K562 (cell line): Measurements from ENCODE around the gene SFI1. TPM values are rescaled to one million over a fixed set of nuclear protein-coding genes. Genes with fewer than 3 reads are reported as not detected.

Source experiments
- ATAC-seq: fragments of 200-7000 bp; cut with Tn5 transposase; 3 replicates; pipeline ENCODE4 v1.9.1; 2020; ENCODE audit warnings: moderate library complexity
- BruUV-seq: library from RNA; stranded (reverse); fragments of 400-500 nt; replicated peaks from 2 replicates; lab custom pipeline; 2021; lab: Mats Ljungman, UMichigan
- CTCF ChIA-PET: fragments of 300-600 bp; formaldehyde crosslinking; extraction: SDS; loops from one replicate; lab custom pipeline; 2021; ENCODE audit warnings: low intra/inter-chr PET ratio; lab: Yijun Ruan, JAX
- POLR2A ChIA-PET: fragments of 300-600, 350-650 bp; sonication (Branson Sonifier 250); formaldehyde crosslinking; extraction: SDS; loops from one replicate; lab custom pipeline; 2021; ENCODE audit warnings: antibody characterized with exemption, inconsistent platforms; lab: Yijun Ruan, JAX
- DNase-seq, 4 experiments: peaks; one replicate each; pipeline versions ENCODE4 v3.0.0 to v3.0.0-alpha.2; 2011 to 2018; ENCODE audit warnings: low spot score in 3 of 4, mixed read lengths in 3 of 4; ENCODE audit errors: extremely low read depth in 1 of 4
- FAIRE-seq: peaks from 2 replicates; lab custom pipeline; 2011; peaks lifted over from hg19 to GRCh38; lab: Jason Lieb, UNC
- H2AFZ ChIP-seq: 2 replicates; pipeline ENCODE4 v1.6.0; 2011; ENCODE audit warnings: low read depth, low read length, control low read depth, inconsistent platforms
- H3K27ac ChIP-seq: fragments of 200-600 bp; 3 replicates; pipeline ENCODE4 v1.8.0; 2011; ENCODE audit warnings: low read depth, mild to moderate bottlenecking, control low read depth, inconsistent platforms, low read length, moderate library complexity, mixed read lengths; ENCODE audit errors: extremely low read depth
- H3K27me3 ChIP-seq, 2 experiments: fragments of 300-600 bp in 1 of 2; 2 replicates in 1 of 2; 3 replicates in 1 of 2; pipeline versions ENCODE4 v1.6.0 to v1.8.0; 2011; ENCODE audit warnings: inconsistent platforms in 2 of 2, low read length in 2 of 2, mild to moderate bottlenecking in 1 of 2, mixed read lengths in 1 of 2, moderate library complexity in 1 of 2; ENCODE audit not compliant: control insufficient read depth in 2 of 2, insufficient read depth in 2 of 2
- H3K36me3 ChIP-seq: fragments of 300-600 bp; 3 replicates; pipeline ENCODE4 v1.8.0; 2011; ENCODE audit warnings: mild to moderate bottlenecking, low read length, inconsistent platforms; ENCODE audit not compliant: control insufficient read depth, insufficient read depth
- H3K4me1 ChIP-seq, 2 experiments: fragments of 200-600 bp in 1 of 2; replicated peaks in 1 of 2; 2 replicates in 1 of 2; 3 replicates in 1 of 2; pipeline versions ENCODE4 v1.5.1 to v1.8.0; 2011; ENCODE audit warnings: inconsistent platforms in 2 of 2, low read length in 2 of 2, mild to moderate bottlenecking in 1 of 2, mixed read lengths in 1 of 2, moderate library complexity in 1 of 2; ENCODE audit not compliant: control insufficient read depth in 2 of 2, insufficient read depth in 2 of 2
- H3K4me2 ChIP-seq: 2 replicates; pipeline ENCODE4 v1.6.1; 2011; ENCODE audit warnings: low read length, control low read depth, inconsistent platforms, mixed read lengths; ENCODE audit not compliant: insufficient read depth
- H3K4me3 ChIP-seq: fragments of 200-600 bp; sonication (generic), shearing (Covaris generic); 2 replicates; pipeline ENCODE4 v1.5.1; 2016; ENCODE audit warnings: control low read depth, inconsistent platforms
- H3K79me2 ChIP-seq: fragments of 200-600 bp; 3 replicates; pipeline ENCODE4 v1.8.0; 2011; ENCODE audit warnings: low read length, inconsistent platforms; ENCODE audit not compliant: control insufficient read depth, insufficient read depth
- H3K9ac ChIP-seq, 2 experiments: 2 replicates each; pipeline versions ENCODE4 v1.6.0 to v1.6.1; 2011; ENCODE audit warnings: low read depth in 2 of 2, low read length in 2 of 2, control low read depth in 1 of 2, inconsistent platforms in 1 of 2, mild to moderate bottlenecking in 1 of 2, mixed read lengths in 1 of 2; ENCODE audit not compliant: insufficient read depth in 1 of 2
- H3K9me1 ChIP-seq: one replicate; pipeline ENCODE4 v1.6.0; 2011; ENCODE audit warnings: inconsistent platforms, mild to moderate bottlenecking, low read length, moderate library complexity; ENCODE audit not compliant: control insufficient read depth, insufficient read depth
- H3K9me3 ChIP-seq: replicated peaks from 2 replicates; pipeline ENCODE4 v1.5.1; 2011; ENCODE audit warnings: low read depth, low read length, inconsistent platforms; ENCODE audit not compliant: control insufficient read depth, insufficient read depth
- H4K20me1 ChIP-seq: replicated peaks from 2 replicates; pipeline ENCODE4 v1.6.1; 2011; ENCODE audit warnings: low read length, inconsistent platforms, mixed read lengths; ENCODE audit not compliant: control insufficient read depth, insufficient read depth
- BCOR ChIP-seq: fragments of 450-650 bp; IDR thresholded peaks from 2 replicates; pipeline ENCODE4 v1.6.1; 2016
- CXXC5 ChIP-seq: fragments of 250-450 bp; sonication (Bioruptor Pico); IDR thresholded peaks from 2 replicates; pipeline ENCODE4 v1.8.0; 2022; ENCODE audit warnings: inconsistent platforms, mild to moderate bottlenecking, moderate library complexity
- FUS ChIP-seq: fragments of 200-400 bp; formaldehyde crosslinking; optimal IDR thresholded peaks from 2 replicates; pipeline ENCODE3; 2017; ENCODE audit warnings: low read depth, low read length
- GATAD2B ChIP-seq: fragments of 450-650 bp; IDR thresholded peaks from 2 replicates; pipeline ENCODE4 v1.6.1; 2017; ENCODE audit warnings: mild to moderate bottlenecking, borderline replicate concordance
- HNRNPH1 ChIP-seq: fragments of 200-400 bp; formaldehyde crosslinking; optimal IDR thresholded peaks from 2 replicates; pipeline ENCODE3; 2017; ENCODE audit warnings: low read depth, mild to moderate bottlenecking, low read length, moderate library complexity
- HSF4 ChIP-seq: fragments of 250-450 bp; sonication (Bioruptor Pico); IDR thresholded peaks from 2 replicates; pipeline ENCODE4 v2.1.2; 2022; ENCODE audit warnings: mild to moderate bottlenecking, moderate library complexity, borderline replicate concordance
- MAX ChIP-seq: sonication (generic); formaldehyde crosslinking; IDR thresholded peaks from 2 replicates; pipeline ENCODE4 v1.9.0; 2022; ENCODE audit warnings: mild to moderate bottlenecking, missing genetic modification reagents
- MIER1 ChIP-seq: fragments of 450-650 bp; IDR thresholded peaks from 2 replicates; pipeline ENCODE4 v1.6.1; 2016; ENCODE audit warnings: antibody characterized with exemption, mild to moderate bottlenecking, low read depth
- MLX ChIP-seq, 2 experiments: fragments of 450-650 bp in 1 of 2; sonication (generic) in 1 of 2; formaldehyde crosslinking; conservative IDR thresholded peaks; 2 replicates each; pipeline versions ENCODE4 v1.4.0 to v1.8.1; 2020 to 2022; ENCODE audit warnings: mild to moderate bottlenecking in 1 of 2, missing genetic modification reagents in 1 of 2
- MXD1 ChIP-seq: fragments of 250-450 bp; sonication (Bioruptor Pico); IDR thresholded peaks from 2 replicates; pipeline ENCODE4 v1.8.0; 2021; ENCODE audit warnings: borderline replicate concordance, mild to moderate bottlenecking, moderate library complexity; ENCODE audit not compliant: poor library complexity, severe bottlenecking
- NR2C1 ChIP-seq, 2 experiments: fragments of 450-650 bp; IDR thresholded peaks; 2 replicates each; pipeline ENCODE4 v1.6.1; 2017; ENCODE audit warnings: mild to moderate bottlenecking in 2 of 2, antibody characterized with exemption in 1 of 2, inconsistent platforms in 1 of 2, missing compliant biosample characterization in 1 of 2, missing genetic modification characterization in 1 of 2
- PKNOX1 ChIP-seq: fragments of 450-650 bp; IDR thresholded peaks from 2 replicates; pipeline ENCODE4 v1.6.1; 2016
- POLR2G ChIP-seq: fragments of 200-400 bp; formaldehyde crosslinking; IDR thresholded peaks from 2 replicates; pipeline ENCODE4 v1.6.1; 2017; ENCODE audit warnings: low read depth, mild to moderate bottlenecking, antibody characterized with exemption, low read length, moderate library complexity
- PTRF ChIP-seq: fragments of 450-650 bp; IDR thresholded peaks from 2 replicates; pipeline ENCODE4 v1.6.1; 2016; ENCODE audit warnings: mild to moderate bottlenecking, missing genetic modification characterization, missing compliant biosample characterization
- RBFOX2 ChIP-seq: fragments of 200-400 bp; formaldehyde crosslinking; IDR thresholded peaks from 2 replicates; pipeline ENCODE4 v1.6.1; 2017; ENCODE audit warnings: low read depth, mild to moderate bottlenecking, low read length, moderate library complexity
- RNF2 ChIP-seq: sonication (generic); IDR thresholded peaks from 2 replicates; pipeline ENCODE4 v1.6.1; 2016
- RUNX1 ChIP-seq: sonication (generic); IDR thresholded peaks from 2 replicates; pipeline ENCODE4 v1.6.1; 2016; ENCODE audit warnings: antibody characterized with exemption, low read depth
- SLC30A9 ChIP-seq: fragments of 250-450 bp; sonication (Bioruptor Pico); IDR thresholded peaks from 2 replicates; pipeline ENCODE4 v1.8.0; 2022; ENCODE audit warnings: mild to moderate bottlenecking, moderate library complexity
- TSC22D4 ChIP-seq: fragments of 450-650 bp; IDR thresholded peaks from 2 replicates; pipeline ENCODE4 v1.6.1; 2016; ENCODE audit warnings: missing genetic modification characterization, missing biosample characterization, control low read depth
- ZNF445 ChIP-seq: fragments of 250-450 bp; sonication (Bioruptor Pico); IDR thresholded peaks from 2 replicates; pipeline ENCODE4 v1.4.0; 2020; ENCODE audit warnings: low read depth, mild to moderate bottlenecking, moderate library complexity
- WGBS: fragments of 100-300 bp; shearing (Covaris generic); methylation state at CpG from one replicate; pipeline ENCODE4 v1.1.6; 2016; ENCODE audit warnings: low coverage, mixed read lengths; ENCODE audit not compliant: insufficient coverage; ENCODE audit errors: missing lambda C conversion rate; 5-methylcytosine and 5-hydroxymethylcytosine counted together
- in situ Hi-C: fragments of 300-500 bp; cut with MboI; formaldehyde crosslinking; loops from 4 replicates; pipeline ENCODE4 v1.15.0; 2018; ENCODE audit warnings: inconsistent platforms, mixed read lengths
- intact Hi-C: fragments of 100-400 bp; cut with micrococcal nuclease; formaldehyde crosslinking; loops from 2 replicates; pipeline ENCODE4 v1.14.2; 2022
- polyA plus RNA-seq, 8 experiments: library from polyadenylated mRNA; depleted of rRNA in 4 of 8; stranded (reverse) in 5 of 8; unstranded in 3 of 8; fragments of >200 nt; fragmentation: Nextera tagmentation in 2 of 8; fragmentation: Illumina TruSeq in 1 of 8; extraction: Ambion mirVana in 2 of 8; extraction: Trizol in 1 of 8; gene quantifications; 2 replicates each; pipeline versions ENCODE4 v1.2.1 to v1.2.3, GENCODE V29; 2011 to 2014; ENCODE audit warnings: inconsistent platforms in 1 of 8, missing spikeins in 1 of 8
- total RNA-seq, 7 experiments: library from RNA; depleted of rRNA in 6 of 7; stranded (reverse); fragments of >200 nt in 6 of 7; fragmentation: Illumina TruSeq in 2 of 7; extraction: Trizol in 2 of 7; gene quantifications; 2 replicates each; pipeline versions ENCODE4 v1.2.1 to v1.2.3, GENCODE V29; 2011 to 2021; ENCODE audit warnings: low replicate concordance in 1 of 7

The SFI1 gene
- total and polyA plus RNA-seq, 9 of the 15 experiments (the other 6 are each of a cell fraction or from before 2014, with no cell fraction given): 3.0 to 25.6 (median 14.1) TPM

- peak overlapping the region; percentile 68 to 84 for H3K9ac ChIP-seq
- H3K4me3 ChIP-seq: peak overlapping the region; percentile 2; the same call in 1 of the 2 replicates
- peaks cover 3% of the 10 kb centered on the region for H3K9me1 ChIP-seq
- H3K4me2 ChIP-seq: peak overlapping the region; percentile 84
- ChIA-PET CTCF (no interaction called here), POLR2A (interaction anchor here (0.5 to 1.5 kb wide), 5 partner anchors 17 to 36 kb away, joined by 3 to 5 read pairs (median 3); partner anchors contain the start of gene PISD)
- in situ Hi-C loops: no loop called here
- peak overlapping the region; percentile 67 for H3K27ac ChIP-seq
- H2AFZ ChIP-seq: no peak overlapping the region
- H3K4me1 ChIP-seq: peaks cover 50 to 80% of the 10 kb centered on the region in 2 experiments
- peaks cover 90% of the 10 kb centered on the region for H3K79me2 ChIP-seq
- no peaks in the 10 kb centered on the region for H3K27me3 ChIP-seq
- ATAC-seq (peak; percentile 69), DNase-seq (peak; percentile 59 to 74 (median 66)), FAIRE-seq (peak; percentile 49)
- intact Hi-C loops: no loop called here
- H4K20me1 ChIP-seq: no peaks in the 10 kb centered on the region; the same call in 1 of the 2 replicates
- peaks cover 73% of the 10 kb centered on the region; the same call in 2 of the 3 replicates for H3K36me3 ChIP-seq
- BruUV-seq: no TSS peak
- H3K9me3 ChIP-seq: no peaks in the 10 kb centered on the region
- 12% methylated on average over 14 of the region's 31 CpGs for WGBS
- TF ChIP-seq HNRNPH1 (no peak), BCOR (no peak), NR2C1 (IDR thresholded peaks at IDR 0.05) (peak; percentile 32; the same call in 1 of the 2 replicates), NR2C1 (tag; IDR thresholded peaks at IDR 0.05) (no peak), GATAD2B (no peak), MIER1 (no peak), ZNF445 (CRISPR knock-in tag) (no peak), TSC22D4 (tag) (no peak), POLR2G (peak; percentile 68), RNF2 (no peak), PTRF (tag) (no peak), PKNOX1 (peak; percentile 91), MXD1 (CRISPR knock-in tag) (no peak), CXXC5 (CRISPR knock-in tag) (peak; percentile 17; the same call in 1 of the 2 replicates), MAX (0 out of 2 replicates have a peak, but pooled peaks have one; percentile 39), RUNX1 (no peak), SLC30A9 (CRISPR knock-in tag) (no peak), MLX (CRISPR knock-in tag; conservative IDR thresholded peaks at IDR 0.05) (no peak), HSF4 (CRISPR knock-in tag) (no peak), FUS (no peak), RBFOX2 (peak; percentile 68)
These were observed 129.5 kb downstream of the SFI1 start for GRCh38 chr22:31625661-31626426.
